Measurements from ENCODE around the gene ANKRD36C.
"Not testable (repeated sequence)": the region's sequence is repeated elsewhere in the genome, so short reads cannot be mapped to it uniquely, and the experiment has no call there.

Gene ANKRD36C

GRCh38 chr2:95991351-95992094 lies at the start of gene ANKRD36C:
Gene ANKRD36C (minus strand): TSS chr2:95991824. CDS start chr2:95991708, 116 bp downstream.
- DNase-seq, result not testable (repeated sequence)

- not testable (repeated sequence) for DNase-seq
Observed at GRCh38 chr2:96035554-96035953, 43.9 kb upstream of the ANKRD36C start.

GRCh38 chr2:96034792-96035191 lies 43.2 kb upstream of the ANKRD36C start, which contains the start of gene GPAT2:
Gene GPAT2 (minus strand): TSS chr2:96034916. CDS start chr2:96032359, 2,557 bp downstream.
- DNase-seq, result not testable (repeated sequence)

- not testable (repeated sequence) for DNase-seq
Observed at GRCh38 chr2:96033997-96034396, 42.4 kb upstream of the ANKRD36C start.

- not testable (repeated sequence) for DNase-seq
Observed at GRCh38 chr2:96027725-96028325, 36.2 kb upstream of the ANKRD36C start.

GRCh38 chr2:96025755-96026154 lies 34.1 kb upstream of the ANKRD36C start:
- not testable (repeated sequence) for DNase-seq

GRCh38 chr2:96025194-96025492 lies 33.5 kb upstream of the ANKRD36C start:
- DNase-seq, result no peak

GRCh38 chr2:96024336-96025193 lies 32.9 kb upstream of the ANKRD36C start:
- DNase-seq, result no peak

GRCh38 chr2:96023701-96024100 lies 32.1 kb upstream of the ANKRD36C start:
- DNase-seq, result not testable (repeated sequence)

- not testable (repeated sequence) for DNase-seq
Observed at GRCh38 chr2:96022701-96023447, 31.2 kb upstream of the ANKRD36C start.

- DNase-seq, result not testable (repeated sequence)
Observed at GRCh38 chr2:96022126-96022525, 30.5 kb upstream of the ANKRD36C start.

GRCh38 chr2:96021142-96021541 lies 29.5 kb upstream of the ANKRD36C start:
- not testable (repeated sequence) for DNase-seq

- not testable (repeated sequence) for DNase-seq
Observed at GRCh38 chr2:96019909-96020590, 28.4 kb upstream of the ANKRD36C start.

- DNase-seq, result not testable (repeated sequence)
Observed at GRCh38 chr2:96016321-96016720, 24.7 kb upstream of the ANKRD36C start.

- DNase-seq, result not testable (repeated sequence)
Observed at GRCh38 chr2:96012792-96013264, 21.2 kb upstream of the ANKRD36C start.

- DNase-seq, result not testable (repeated sequence)
Observed at GRCh38 chr2:96012086-96012791, 20.6 kb upstream of the ANKRD36C start.

GRCh38 chr2:96011129-96011455 lies 19.5 kb upstream of the ANKRD36C start:
- DNase-seq, result not testable (repeated sequence)

GRCh38 chr2:96010320-96011128 lies 18.9 kb upstream of the ANKRD36C start:
- not testable (repeated sequence) for DNase-seq

- not testable (repeated sequence) for DNase-seq
Observed at GRCh38 chr2:96009833-96010232, 18.2 kb upstream of the ANKRD36C start.

- DNase-seq, result not testable (repeated sequence)
Observed at GRCh38 chr2:96008051-96008450, 16.4 kb upstream of the ANKRD36C start.
